SK-N-SH treated with all-trans-retinoic acid at 6 μM for 48 hours (cell line): ENCODE measurements around the gene REPS2.

ENCODE experiments used
- ATAC-seq: fragments of 200-7000 bp; cut with Tn5 transposase; 3 replicates; pipeline ENCODE4 v1.9.1; 2020; ENCODE audit warnings: mild to moderate bottlenecking, moderate library complexity
- ARNTL ChIP-seq: fragments of 450-650 bp; formaldehyde crosslinking; IDR thresholded peaks from 2 replicates; pipeline ENCODE4 v1.5.0; 2020; ENCODE audit warnings: low read depth, mild to moderate bottlenecking, moderate library complexity, borderline replicate concordance
- BACH2 ChIP-seq: fragments of 250-450 bp; sonication (Bioruptor Pico); IDR thresholded peaks from 2 replicates; pipeline ENCODE4 v1.9.0; 2021; ENCODE audit warnings: mild to moderate bottlenecking, borderline replicate concordance
- CSDC2 ChIP-seq: fragments of 250-450 bp; sonication (Bioruptor Pico); IDR thresholded peaks from 2 replicates; pipeline ENCODE4 v1.5.0; 2020; ENCODE audit warnings: mild to moderate bottlenecking, moderate library complexity
- ESRRG ChIP-seq: fragments of 250-450 bp; sonication (Bioruptor Pico); IDR thresholded peaks from 2 replicates; pipeline ENCODE4 v1.6.1; 2021; ENCODE audit warnings: mild to moderate bottlenecking
- GLIS3 ChIP-seq: fragments of 250-450 bp; sonication (Bioruptor Pico); IDR thresholded peaks from 2 replicates; pipeline ENCODE4 v1.5.0; 2020; ENCODE audit warnings: mild to moderate bottlenecking, moderate library complexity
- ISL1 ChIP-seq: fragments of 250-450 bp; sonication (Bioruptor Pico); IDR thresholded peaks from 2 replicates; pipeline ENCODE4 v2.1.2; 2022; ENCODE audit warnings: mild to moderate bottlenecking, moderate library complexity
- OSR1 ChIP-seq: fragments of 250-450 bp; sonication (Bioruptor Pico); IDR thresholded peaks from 2 replicates; pipeline ENCODE4 v1.8.0; 2022; ENCODE audit warnings: moderate library complexity, mild to moderate bottlenecking, inconsistent platforms
- PPARA ChIP-seq: fragments of 250-450 bp; sonication (Bioruptor Pico); IDR thresholded peaks from 2 replicates; pipeline ENCODE4 v1.5.0; 2020; ENCODE audit warnings: mild to moderate bottlenecking, borderline replicate concordance
- RARB ChIP-seq: fragments of 250-450 bp; sonication (Bioruptor Pico); IDR thresholded peaks from 2 replicates; pipeline ENCODE4 v1.8.0; 2021; ENCODE audit warnings: mild to moderate bottlenecking, moderate library complexity
- SNAI2 ChIP-seq: fragments of 250-450 bp; sonication (Bioruptor Pico); IDR thresholded peaks from 2 replicates; pipeline ENCODE4 v1.5.0; 2020; ENCODE audit warnings: mild to moderate bottlenecking, moderate library complexity
- TCF4 ChIP-seq: fragments of 250-450 bp; sonication (Bioruptor Pico); IDR thresholded peaks from 2 replicates; pipeline ENCODE4 v1.8.0; 2021; ENCODE audit warnings: mild to moderate bottlenecking, moderate library complexity, borderline replicate concordance
- TOX ChIP-seq: fragments of 250-450 bp; sonication (Bioruptor Pico); IDR thresholded peaks from 2 replicates; pipeline ENCODE4 v1.8.0; 2021; ENCODE audit warnings: mild to moderate bottlenecking, moderate library complexity, borderline replicate concordance
- ZFP3 ChIP-seq: fragments of 250-450 bp; sonication (Bioruptor Pico); IDR thresholded peaks from 2 replicates; pipeline ENCODE4 v1.5.0; 2020; ENCODE audit warnings: mild to moderate bottlenecking, moderate library complexity
- ZFP30 ChIP-seq: fragments of 450-650 bp; formaldehyde crosslinking; IDR thresholded peaks from 2 replicates; pipeline ENCODE4 v1.5.0; 2022; ENCODE audit warnings: mild to moderate bottlenecking, moderate library complexity
- ZNF565 ChIP-seq: fragments of 450-650 bp; formaldehyde crosslinking; conservative IDR thresholded peaks from 2 replicates; pipeline ENCODE4 v1.5.0; 2020; ENCODE audit warnings: low read depth, mild to moderate bottlenecking, moderate library complexity
- ZNF70 ChIP-seq: fragments of 450-650 bp; formaldehyde crosslinking; IDR thresholded peaks from 2 replicates; pipeline ENCODE4 v1.5.0; 2020; ENCODE audit warnings: mild to moderate bottlenecking, moderate library complexity
- ZNF8 ChIP-seq: fragments of 450-650 bp; formaldehyde crosslinking; IDR thresholded peaks from 2 replicates; pipeline ENCODE4 v1.5.0; 2020; ENCODE audit warnings: mild to moderate bottlenecking, moderate library complexity
- TF ChIP-seq, protein P1 (sequence below): fragments of 250-450 bp; sonication (Bioruptor Pico); IDR thresholded peaks from 2 replicates; pipeline ENCODE4 v1.5.1; 2021; ENCODE audit warnings: mild to moderate bottlenecking, moderate library complexity
- TF ChIP-seq, protein P2 (sequence below): fragments of 250-450 bp; sonication (Bioruptor Pico); IDR thresholded peaks from 2 replicates; pipeline ENCODE4 v1.8.0; 2021; ENCODE audit warnings: low read depth, mild to moderate bottlenecking, moderate library complexity, borderline replicate concordance
- TF ChIP-seq, protein P3 (sequence below): fragments of 250-450 bp; sonication (Bioruptor Pico); IDR thresholded peaks from 2 replicates; pipeline ENCODE4 v1.5.0; 2020; ENCODE audit warnings: mild to moderate bottlenecking, moderate library complexity
- TF ChIP-seq, protein P4 (sequence below): fragments of 250-450 bp; sonication (Bioruptor Pico); IDR thresholded peaks from 2 replicates; pipeline ENCODE4 v1.5.1; 2020; ENCODE audit warnings: low read depth, mild to moderate bottlenecking, moderate library complexity

REPS2 gene

DNA sequence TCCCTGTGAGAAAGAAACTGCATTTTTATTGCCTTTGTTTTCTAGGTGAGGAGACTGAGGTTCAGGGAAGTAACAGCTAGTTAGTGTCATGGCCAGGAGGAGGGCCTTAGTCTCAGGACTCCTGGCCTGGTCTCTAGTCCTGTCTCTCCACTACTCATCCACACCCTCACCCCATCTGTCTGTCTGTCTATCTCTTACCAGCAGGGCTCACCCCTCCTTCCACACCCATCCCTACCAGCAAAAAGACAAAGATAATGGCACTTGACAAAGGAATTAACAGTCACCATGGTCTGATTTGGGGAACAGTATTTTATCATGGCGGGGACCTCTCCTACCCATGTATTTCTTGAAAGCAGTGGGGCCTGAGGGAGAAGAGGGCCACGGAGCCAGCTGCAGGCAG lies 125.8 kb downstream of the REPS2 start:
- ATAC-seq, result no peak
- TF ChIP-seq ESRRG (CRISPR knock-in tag) (no peak), ZFP30 (CRISPR knock-in tag) (no peak), ZNF565 (CRISPR knock-in tag) (no peak), ZFP3 (CRISPR knock-in tag) (no peak), SNAI2 (CRISPR knock-in tag) (no peak), ZNF70 (no peak), TCF4 (CRISPR knock-in tag) (no peak), TOX (CRISPR knock-in tag) (no peak), ZNF8 (CRISPR knock-in tag) (no peak), BACH2 (no peak), RARB (no peak), CSDC2 (CRISPR knock-in tag) (no peak), ARNTL (CRISPR knock-in tag) (no peak)
- TF ChIP-seq, protein P1, sequence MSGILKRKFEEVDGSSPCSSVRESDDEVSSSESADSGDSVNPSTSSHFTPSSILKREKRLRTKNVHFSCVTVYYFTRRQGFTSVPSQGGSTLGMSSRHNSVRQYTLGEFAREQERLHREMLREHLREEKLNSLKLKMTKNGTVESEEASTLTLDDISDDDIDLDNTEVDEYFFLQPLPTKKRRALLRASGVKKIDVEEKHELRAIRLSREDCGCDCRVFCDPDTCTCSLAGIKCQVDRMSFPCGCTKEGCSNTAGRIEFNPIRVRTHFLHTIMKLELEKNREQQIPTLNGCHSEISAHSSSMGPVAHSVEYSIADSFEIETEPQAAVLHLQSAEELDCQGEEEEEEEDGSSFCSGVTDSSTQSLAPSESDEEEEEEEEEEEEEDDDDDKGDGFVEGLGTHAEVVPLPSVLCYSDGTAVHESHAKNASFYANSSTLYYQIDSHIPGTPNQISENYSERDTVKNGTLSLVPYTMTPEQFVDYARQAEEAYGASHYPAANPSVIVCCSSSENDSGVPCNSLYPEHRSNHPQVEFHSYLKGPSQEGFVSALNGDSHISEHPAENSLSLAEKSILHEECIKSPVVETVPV (CRISPR knock-in tag), result no peak
- TF ChIP-seq, protein P2, sequence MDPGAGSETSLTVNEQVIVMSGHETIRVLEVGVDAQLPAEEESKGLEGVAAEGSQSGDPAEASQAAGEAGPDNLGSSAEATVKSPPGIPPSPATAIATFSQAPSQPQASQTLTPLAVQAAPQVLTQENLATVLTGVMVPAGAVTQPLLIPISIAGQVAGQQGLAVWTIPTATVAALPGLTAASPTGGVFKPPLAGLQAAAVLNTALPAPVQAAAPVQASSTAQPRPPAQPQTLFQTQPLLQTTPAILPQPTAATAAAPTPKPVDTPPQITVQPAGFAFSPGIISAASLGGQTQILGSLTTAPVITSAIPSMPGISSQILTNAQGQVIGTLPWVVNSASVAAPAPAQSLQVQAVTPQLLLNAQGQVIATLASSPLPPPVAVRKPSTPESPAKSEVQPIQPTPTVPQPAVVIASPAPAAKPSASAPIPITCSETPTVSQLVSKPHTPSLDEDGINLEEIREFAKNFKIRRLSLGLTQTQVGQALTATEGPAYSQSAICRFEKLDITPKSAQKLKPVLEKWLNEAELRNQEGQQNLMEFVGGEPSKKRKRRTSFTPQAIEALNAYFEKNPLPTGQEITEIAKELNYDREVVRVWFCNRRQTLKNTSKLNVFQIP (CRISPR knock-in tag), result no peak
- TF ChIP-seq, protein P3, sequence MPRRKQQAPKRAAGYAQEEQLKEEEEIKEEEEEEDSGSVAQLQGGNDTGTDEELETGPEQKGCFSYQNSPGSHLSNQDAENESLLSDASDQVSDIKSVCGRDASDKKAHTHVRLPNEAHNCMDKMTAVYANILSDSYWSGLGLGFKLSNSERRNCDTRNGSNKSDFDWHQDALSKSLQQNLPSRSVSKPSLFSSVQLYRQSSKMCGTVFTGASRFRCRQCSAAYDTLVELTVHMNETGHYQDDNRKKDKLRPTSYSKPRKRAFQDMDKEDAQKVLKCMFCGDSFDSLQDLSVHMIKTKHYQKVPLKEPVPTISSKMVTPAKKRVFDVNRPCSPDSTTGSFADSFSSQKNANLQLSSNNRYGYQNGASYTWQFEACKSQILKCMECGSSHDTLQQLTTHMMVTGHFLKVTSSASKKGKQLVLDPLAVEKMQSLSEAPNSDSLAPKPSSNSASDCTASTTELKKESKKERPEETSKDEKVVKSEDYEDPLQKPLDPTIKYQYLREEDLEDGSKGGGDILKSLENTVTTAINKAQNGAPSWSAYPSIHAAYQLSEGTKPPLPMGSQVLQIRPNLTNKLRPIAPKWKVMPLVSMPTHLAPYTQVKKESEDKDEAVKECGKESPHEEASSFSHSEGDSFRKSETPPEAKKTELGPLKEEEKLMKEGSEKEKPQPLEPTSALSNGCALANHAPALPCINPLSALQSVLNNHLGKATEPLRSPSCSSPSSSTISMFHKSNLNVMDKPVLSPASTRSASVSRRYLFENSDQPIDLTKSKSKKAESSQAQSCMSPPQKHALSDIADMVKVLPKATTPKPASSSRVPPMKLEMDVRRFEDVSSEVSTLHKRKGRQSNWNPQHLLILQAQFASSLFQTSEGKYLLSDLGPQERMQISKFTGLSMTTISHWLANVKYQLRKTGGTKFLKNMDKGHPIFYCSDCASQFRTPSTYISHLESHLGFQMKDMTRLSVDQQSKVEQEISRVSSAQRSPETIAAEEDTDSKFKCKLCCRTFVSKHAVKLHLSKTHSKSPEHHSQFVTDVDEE (CRISPR knock-in tag), result no peak
- TF ChIP-seq, protein P4, sequence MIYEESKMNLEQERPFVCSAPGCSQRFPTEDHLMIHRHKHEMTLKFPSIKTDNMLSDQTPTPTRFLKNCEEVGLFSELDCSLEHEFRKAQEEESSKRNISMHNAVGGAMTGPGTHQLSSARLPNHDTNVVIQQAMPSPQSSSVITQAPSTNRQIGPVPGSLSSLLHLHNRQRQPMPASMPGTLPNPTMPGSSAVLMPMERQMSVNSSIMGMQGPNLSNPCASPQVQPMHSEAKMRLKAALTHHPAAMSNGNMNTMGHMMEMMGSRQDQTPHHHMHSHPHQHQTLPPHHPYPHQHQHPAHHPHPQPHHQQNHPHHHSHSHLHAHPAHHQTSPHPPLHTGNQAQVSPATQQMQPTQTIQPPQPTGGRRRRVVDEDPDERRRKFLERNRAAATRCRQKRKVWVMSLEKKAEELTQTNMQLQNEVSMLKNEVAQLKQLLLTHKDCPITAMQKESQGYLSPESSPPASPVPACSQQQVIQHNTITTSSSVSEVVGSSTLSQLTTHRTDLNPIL, result no peak

DNA sequence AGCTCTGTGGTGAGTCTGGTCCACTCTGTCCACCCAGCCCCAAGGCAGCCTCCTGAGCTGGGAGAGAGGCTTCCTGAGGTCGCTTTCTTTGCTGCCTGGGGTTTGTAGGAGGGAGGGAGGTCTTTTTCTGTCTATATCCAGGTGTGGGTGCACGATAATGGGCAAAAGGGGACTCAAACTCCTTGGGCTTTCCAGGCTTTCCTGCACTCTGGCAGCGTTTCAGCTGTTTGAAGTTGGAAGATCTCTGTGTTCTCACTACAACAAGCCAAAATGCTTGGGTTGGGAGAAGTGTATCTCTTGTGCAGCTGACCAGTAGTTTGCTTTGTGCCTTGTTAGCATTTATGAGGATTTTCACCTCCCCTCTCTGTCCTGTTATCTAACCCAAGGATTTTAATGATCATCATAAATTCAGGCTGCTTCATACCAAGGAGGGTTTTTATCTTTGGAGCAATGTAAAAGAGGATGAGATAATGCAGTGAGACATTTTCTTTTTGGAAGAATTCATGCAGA lies 126.3 kb downstream of the REPS2 start:
- ATAC-seq, result no peak
- TF ChIP-seq, protein P2 (CRISPR knock-in tag), result no peak
- TF ChIP-seq ZFP30 (CRISPR knock-in tag) (no peak), PPARA (no peak), OSR1 (CRISPR knock-in tag) (no peak), BACH2 (no peak), TOX (CRISPR knock-in tag) (no peak), ZFP3 (CRISPR knock-in tag) (no peak), ZNF8 (CRISPR knock-in tag) (no peak), ZNF565 (CRISPR knock-in tag) (no peak), TCF4 (CRISPR knock-in tag) (no peak), CSDC2 (CRISPR knock-in tag) (no peak), ESRRG (CRISPR knock-in tag) (no peak), ZNF70 (no peak), ISL1 (CRISPR knock-in tag) (no peak), ARNTL (CRISPR knock-in tag) (no peak), GLIS3 (CRISPR knock-in tag) (no peak), SNAI2 (CRISPR knock-in tag) (no peak)
- TF ChIP-seq, protein P3 (CRISPR knock-in tag), result no peak
- TF ChIP-seq, protein P1 (CRISPR knock-in tag), result no peak
- TF ChIP-seq, all 23 proteins: peak for 0
